Measurements from ENCODE around the gene ELOVL1.

The ELOVL1 gene

DNA sequence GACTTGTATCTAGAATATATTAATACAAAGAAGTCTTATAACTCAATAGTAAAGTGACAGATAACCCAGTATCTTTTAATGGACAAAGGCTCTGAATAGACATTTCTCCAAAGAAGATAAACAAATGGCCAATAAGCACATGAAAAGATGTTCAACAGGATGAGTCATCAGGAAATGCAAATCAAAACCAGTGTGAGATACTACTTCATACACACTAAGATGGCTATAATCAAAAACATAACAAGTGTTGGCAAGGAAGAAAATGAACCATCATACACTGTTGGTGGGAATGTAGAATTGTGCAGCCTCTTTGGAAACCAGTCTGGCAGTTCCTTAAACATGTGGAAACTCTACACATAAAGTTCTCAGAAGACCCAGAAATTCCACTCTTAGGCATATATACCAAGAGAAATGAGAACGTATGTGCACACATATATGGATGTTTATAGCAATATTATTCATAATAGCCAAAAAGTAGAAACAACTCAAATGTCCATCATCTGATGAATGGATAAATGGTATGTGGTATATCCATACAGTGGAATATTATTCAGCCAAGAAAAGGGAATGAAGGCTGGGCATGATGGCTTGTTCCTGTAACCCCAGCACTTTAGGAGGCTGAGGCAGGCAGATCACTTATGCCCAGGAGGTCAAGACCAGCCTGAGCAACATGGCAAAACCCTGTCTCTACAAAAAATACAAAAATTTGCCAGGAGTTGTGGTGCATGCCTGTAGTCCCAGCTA lies 40.1 kb downstream of the ELOVL1 start:
- peak; percentile 38 to 43 for DNase-seq (ENCODE audit: low read depth in 2 of 2)

DNA sequence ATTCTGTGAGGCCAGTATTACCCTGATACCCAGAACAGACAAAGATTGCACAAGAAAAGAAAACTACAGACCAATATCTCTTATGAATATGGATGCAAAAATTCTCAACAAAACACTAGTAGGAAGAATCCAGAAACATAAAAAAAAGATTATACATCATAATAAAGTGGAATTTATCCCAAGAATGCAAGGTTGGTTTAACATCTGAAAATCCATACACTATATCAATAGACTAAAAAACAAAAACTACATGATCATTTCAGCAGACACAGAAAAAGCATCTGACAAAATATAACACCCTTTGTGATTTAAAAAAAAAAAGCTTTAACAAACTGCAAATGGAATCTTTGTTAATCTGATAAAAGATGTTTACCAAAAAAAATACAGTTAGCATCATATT lies 42.4 kb downstream of the ELOVL1 start:
- no peak for DNase-seq (ENCODE audit: low read depth in 2 of 2)

DNA sequence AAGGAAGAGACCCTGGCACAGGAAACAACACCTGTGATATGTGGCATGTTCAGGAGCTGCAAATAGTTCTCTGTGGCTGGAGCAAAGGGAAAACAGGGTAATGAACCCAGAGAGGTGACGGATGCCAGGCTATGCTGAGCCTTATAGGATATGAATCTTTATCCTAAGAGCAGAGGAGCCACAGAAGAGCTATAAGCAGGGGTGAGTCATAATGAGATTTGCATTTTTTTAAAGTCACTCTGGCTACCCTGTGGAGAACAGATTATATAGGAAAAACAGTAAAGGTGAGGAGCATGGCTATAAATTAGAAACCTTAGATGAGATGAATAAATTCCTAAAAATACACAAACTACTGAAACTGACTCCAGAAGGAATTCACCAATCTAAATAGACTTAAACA lies 43.0 kb downstream of the ELOVL1 start:
- no peak for DNase-seq (ENCODE audit: low read depth in 2 of 2)

DNA sequence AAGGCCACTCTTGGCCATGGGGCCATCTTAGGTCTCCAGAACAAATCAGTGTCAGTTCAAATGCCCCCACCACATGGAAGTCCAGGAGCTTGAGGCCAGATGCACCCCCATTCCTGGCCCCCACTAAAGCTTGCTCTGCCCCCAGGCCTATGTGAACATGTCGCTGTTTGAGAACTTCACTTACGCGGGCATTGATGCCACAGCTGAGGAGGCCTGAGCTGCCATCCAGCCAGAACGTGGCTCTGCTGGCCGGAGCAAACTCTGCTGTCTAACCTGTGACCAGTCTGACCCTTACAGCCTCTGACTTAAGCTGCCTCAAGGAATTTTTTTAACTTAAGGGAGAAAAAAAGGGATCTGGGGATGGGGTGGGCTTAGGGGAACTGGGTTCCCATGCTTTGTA lies 45.3 kb downstream of the ELOVL1 start:
- no peak for DNase-seq (ENCODE audit: low read depth in 2 of 2)

DNA sequence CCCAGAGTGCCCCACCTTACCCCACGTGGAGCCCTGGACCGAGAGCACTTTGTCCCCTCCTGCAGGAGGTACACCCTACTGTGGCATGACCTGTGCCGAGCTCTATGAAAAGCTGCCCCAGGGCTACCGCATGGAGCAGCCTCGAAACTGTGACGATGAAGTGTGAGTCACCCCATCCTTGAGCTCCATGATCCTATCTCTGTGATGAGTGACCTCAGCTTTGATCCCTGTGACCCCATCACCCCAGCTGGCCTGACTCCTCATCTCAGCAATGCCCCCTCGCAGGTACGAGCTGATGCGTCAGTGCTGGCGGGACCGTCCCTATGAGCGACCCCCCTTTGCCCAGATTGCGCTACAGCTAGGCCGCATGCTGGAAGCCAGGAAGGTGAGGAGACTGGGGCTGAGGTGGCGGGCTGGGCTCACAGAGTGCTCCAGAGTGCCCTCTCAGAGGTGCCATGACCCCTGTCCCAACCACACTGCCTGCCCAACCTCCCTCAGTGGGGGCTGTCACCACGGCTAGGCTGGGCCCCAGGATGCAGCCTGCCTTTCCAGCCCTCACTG lies 46.4 kb downstream of the ELOVL1 start:
- no peak for DNase-seq (ENCODE audit: low read depth in 2 of 2)

DNA sequence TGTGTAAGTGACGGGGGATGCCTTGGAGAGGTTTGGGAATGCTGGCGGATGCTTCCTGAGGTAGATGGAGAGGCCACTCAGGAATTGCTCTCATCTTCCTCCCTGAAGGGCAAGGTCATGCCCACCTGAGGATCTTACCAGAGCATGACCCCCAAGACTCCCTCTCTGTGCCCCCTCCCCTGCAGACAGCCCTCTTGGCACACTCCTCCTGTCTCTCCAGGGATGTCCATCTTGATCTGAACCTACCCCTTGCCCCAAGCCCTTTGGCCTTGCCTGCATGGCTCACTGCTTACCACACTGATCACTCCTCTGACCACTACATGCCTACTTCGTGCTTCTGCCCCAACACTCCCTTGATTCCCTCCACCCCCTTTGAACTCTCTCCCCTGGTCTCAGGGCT lies 48.0 kb downstream of the ELOVL1 start:
- no peak for DNase-seq (ENCODE audit: low read depth in 2 of 2)

DNA sequence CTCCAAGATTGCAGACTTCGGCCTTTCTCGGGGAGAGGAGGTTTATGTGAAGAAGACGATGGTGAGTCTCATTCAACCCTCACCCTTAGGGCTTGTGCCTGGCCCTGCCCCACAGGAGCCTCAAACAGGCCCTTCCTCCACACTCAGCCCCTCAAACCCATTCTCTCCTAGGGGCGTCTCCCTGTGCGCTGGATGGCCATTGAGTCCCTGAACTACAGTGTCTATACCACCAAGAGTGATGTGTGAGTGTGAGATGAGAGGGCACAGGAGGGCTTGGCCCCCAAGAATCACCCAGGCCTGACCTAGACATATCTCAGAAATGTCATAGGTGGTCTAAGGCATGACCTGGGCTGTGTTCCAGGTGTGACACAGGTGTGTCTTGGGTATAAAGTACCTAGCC lies 48.5 kb downstream of the ELOVL1 start:
- no peak for DNase-seq (ENCODE audit: low read depth in 2 of 2)

DNA sequence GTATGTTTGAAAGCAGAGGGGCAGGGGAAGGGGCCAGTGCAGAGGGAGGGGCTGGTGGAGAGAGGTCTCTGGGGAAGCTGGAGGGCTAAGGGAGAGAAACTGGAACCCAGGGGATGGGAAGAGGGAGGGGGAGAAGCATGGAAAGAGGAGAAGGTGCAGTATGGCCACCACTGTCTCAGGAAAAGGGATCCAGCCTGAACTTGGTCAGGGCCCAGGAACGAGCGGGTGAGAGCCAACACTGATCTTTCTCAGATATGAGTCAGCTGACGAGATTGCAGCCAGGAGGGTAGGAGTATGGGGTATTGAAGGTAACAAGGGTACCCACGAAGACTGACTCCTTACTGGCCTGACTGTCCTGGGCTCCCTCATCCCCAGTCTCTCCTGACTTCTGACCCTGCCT lies 49.0 kb downstream of the ELOVL1 start:
- DNase-seq (ENCODE audit: low read depth in 2 of 2), result no peak

DNA sequence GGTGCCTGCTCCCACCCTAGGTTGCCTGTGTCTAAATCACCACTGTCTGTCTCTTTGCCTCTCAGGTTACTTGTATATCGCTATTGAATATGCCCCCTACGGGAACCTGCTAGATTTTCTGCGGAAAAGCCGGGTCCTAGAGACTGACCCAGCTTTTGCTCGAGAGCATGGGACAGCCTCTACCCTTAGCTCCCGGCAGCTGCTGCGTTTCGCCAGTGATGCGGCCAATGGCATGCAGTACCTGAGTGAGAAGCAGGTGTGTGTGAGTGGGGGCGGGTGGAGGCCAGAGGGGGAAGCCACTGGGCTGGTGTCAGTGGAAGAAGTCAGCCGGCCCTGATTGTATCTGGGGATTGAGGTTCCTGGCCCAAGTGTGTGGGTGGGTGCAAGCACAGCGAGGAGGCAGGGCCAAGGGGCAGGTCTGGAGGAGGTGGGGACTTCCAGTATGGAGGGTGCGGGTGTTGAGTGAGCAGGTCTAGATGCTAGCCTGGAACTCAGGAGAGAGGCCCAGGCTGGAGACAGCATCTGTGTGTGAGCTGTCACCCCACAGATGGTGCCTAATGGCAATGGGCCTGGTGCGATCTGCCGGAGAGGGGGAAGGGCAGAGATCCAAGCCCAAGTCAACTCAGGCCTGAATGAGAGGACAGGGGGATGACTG lies 49.9 kb downstream of the ELOVL1 start:
- DNase-seq (ENCODE audit: low read depth in 2 of 2), result no peak

DNA sequence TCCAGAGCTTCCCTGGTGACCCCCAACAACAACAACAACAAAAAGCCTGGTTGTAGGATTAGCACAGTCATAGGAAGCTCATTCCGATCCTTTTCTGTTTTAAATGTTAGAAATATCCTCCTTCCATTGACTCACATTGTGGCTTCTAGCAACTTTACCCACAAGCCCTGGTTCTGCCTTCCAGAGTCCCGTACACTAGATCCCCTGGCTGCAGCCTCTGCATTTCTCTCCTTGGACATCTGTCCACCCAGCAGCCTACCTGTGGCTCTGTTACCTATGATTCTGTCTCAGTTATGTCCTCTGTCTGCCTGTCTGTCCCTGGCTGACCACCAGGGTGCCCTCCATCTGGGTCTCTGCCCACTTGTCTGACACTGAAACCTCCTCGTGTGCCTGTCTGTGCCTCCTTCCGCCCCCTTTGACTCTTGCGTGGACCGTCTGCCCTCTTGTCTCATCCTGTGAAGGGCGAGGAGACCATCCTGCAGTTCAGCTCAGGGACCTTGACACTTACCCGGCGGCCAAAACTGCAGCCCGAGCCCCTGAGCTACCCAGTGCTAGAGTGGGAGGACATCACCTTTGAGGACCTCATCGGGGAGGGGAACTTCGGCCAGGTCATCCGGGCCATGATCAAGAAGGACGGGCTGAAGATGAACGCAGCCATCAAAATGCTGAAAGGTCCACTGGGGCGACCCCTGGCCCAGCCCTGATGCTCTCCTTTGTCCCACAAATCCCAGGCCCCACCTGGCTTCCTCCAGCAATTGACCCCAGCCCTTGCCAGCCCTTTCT lies 50.9 kb downstream of the ELOVL1 start:
- no peak for DNase-seq (ENCODE audit: low read depth in 2 of 2)

DNA sequence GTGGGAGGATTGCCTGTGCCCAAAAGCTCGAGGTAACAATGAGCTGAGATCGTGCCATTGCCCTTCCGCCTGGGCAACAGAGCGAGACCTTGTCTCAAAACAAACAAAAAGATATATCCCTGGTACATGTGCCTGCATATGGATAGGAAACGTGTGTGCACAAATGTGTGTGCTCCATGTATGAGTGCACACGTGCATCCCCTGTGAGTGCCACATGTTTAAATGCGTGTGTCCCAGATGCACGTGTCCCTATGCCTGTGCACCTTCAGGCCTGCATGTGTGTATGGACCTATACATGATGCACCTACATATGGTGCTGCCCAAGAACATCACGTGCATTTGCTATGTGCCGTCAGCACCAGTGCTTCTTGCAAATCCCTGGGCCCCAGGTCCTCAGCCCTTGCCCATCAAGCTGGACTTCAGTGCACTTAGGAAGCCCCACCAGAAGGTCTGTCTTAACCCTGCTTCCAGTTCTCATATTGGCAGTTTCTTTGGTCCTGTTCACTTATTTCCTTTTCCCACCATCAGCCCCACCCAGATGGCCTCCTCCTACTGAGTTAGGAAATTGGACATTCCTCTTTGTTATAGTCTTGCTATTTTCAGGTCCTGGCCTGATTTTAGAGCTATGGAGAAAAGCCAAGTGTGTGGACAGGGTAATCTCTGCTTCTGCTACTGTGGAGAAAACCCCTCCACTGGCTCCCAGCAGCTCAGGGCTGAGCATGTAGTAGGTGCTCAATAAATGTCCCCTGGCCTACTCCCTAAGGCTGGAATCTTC lies 51.7 kb downstream of the ELOVL1 start:
- no peak for DNase-seq (ENCODE audit: low read depth in 2 of 2)

DNA sequence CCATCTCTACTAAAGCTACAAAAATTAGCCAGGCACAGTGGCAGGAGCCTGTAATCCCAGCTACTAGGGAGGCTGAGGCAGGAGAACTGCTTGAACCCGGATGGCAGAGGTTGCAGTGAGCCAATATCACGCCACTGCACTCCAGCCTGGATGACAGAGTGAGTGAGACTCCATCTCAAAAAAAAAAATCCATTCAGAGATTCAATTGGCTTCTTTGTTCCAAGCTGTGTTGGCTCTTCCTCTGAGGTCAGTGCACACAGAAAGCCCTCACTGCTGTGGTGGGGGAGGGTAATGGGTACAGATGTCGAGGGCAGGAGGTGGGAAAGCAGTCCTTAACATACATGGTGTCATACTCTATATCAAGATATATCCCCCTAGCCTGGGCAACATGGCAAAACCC lies 52.3 kb downstream of the ELOVL1 start:
- no peak for DNase-seq (ENCODE audit: low read depth in 2 of 2)

DNA sequence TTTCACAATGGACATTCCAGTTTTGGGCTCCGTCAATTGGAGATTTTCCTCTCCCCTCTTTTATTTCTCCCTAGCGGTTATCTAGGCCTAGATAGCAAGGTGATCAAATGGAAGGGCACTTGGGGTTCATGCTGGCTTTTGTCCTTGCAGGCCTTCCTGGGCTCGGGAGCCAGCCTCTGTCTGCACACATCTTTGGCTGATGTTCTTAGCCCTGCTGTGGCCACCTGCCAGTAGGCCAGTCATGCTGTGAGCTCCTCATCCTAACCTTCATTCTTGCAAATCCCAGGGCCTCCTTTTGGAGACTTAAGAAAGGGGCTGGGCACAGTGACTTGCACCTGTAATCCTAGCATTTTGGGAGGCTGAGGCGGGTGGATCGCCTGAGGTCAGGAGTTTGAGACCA lies 53.6 kb downstream of the ELOVL1 start:
- DNase-seq (ENCODE audit: low read depth in 2 of 2), result no peak

DNA sequence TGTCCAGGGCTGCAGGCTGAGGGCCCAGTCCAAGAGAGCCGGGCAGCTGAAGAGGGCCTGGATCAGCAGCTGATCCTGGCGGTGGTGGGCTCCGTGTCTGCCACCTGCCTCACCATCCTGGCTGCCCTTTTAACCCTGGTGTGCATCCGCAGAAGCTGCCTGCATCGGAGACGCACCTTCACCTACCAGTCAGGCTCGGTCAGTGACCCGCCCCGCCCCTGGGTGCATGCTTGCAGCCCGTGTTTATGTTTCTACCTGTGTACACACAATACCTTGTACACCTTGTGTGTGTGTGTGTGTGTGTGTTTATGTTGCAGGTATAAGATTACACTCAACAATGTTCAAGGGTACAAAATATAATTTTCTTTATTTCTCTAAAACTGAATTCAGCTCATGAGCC lies 54.0 kb downstream of the ELOVL1 start:
- no peak for DNase-seq (ENCODE audit: low read depth in 2 of 2)

Data from fibroblast of skin of left biceps (primary cell).